Measurements from ENCODE around the gene TDRD7.
"Not testable (repeated sequence)": the region's sequence is repeated elsewhere in the genome, so short reads cannot be mapped to it uniquely, and the experiment has no call there.

The TDRD7 gene

GRCh38 chr9:97453573-97453972 is 41.7 kb downstream of the TDRD7 start:
- POLR2A ChIA-PET; H3K27me3 ChIP-seq (replicated peaks in 2 of 5; ENCODE audit: control insufficient read depth in 4 of 5, insufficient read depth in 5 of 5, low read length in 4 of 5); H3K27ac ChIP-seq (ENCODE audit: insufficient read depth in 1 of 2, low read depth in 1 of 2, low read length in 2 of 2, poor library complexity in 1 of 2, severe bottlenecking in 2 of 2); H3K36me3 ChIP-seq (ENCODE audit: control insufficient read depth in 4 of 4, insufficient read depth in 4 of 4, low read length in 3 of 4); H3K4me1 ChIP-seq (ENCODE audit: control extremely low read depth in 1 of 4, control insufficient read depth in 4 of 4, insufficient read depth in 4 of 4, low read length in 3 of 4); H3K9me3 ChIP-seq (ENCODE audit: control extremely low read depth in 1 of 5, control insufficient read depth in 4 of 5, insufficient read depth in 2 of 5, low read depth in 1 of 5, low read length in 4 of 5); H3K4me3 ChIP-seq (ENCODE audit: control insufficient read depth in 1 of 7, extremely low read depth in 1 of 7, insufficient read depth in 4 of 7, low read depth in 2 of 7, low read length in 6 of 7); DNase-seq: not testable (repeated sequence)
- CTCF ChIA-PET: interaction anchor here (1.2 to 4.1 kb wide), 2 partner anchors 14 to 15 kb away, joined by 3 to 18 read pairs; no protein-coding TSS in a partner anchor
- 100% methylated on average over 1 of the region's 3 CpGs for WGBS (ENCODE audit: insufficient coverage)

GRCh38 chr9:97456841-97457240 is 44.9 kb downstream of the TDRD7 start:
- H3K4me1 ChIP-seq (ENCODE audit: control extremely low read depth in 1 of 4, control insufficient read depth in 4 of 4, insufficient read depth in 4 of 4, low read length in 3 of 4): not testable (repeated sequence)

GRCh38 chr9:97459326-97459725 is 47.4 kb downstream of the TDRD7 start:
- Histone ChIP-seq H3K27me3 (replicated peaks in 2 of 5; ENCODE audit: control insufficient read depth in 4 of 5, insufficient read depth in 5 of 5, low read length in 4 of 5) (no peaks in the 10 kb centered on the region), H3K4me3 (ENCODE audit: control insufficient read depth in 1 of 7, extremely low read depth in 1 of 7, insufficient read depth in 4 of 7, low read depth in 2 of 7, low read length in 6 of 7) (no peak overlapping the region), H3K27ac (ENCODE audit: insufficient read depth in 1 of 2, low read depth in 1 of 2, low read length in 2 of 2, poor library complexity in 1 of 2, severe bottlenecking in 2 of 2) (no peak overlapping the region), H3K9me3 (ENCODE audit: control extremely low read depth in 1 of 5, control insufficient read depth in 4 of 5, insufficient read depth in 2 of 5, low read depth in 1 of 5, low read length in 4 of 5) (no peaks in the 10 kb centered on the region), H3K36me3 (ENCODE audit: control insufficient read depth in 4 of 4, insufficient read depth in 4 of 4, low read length in 3 of 4) (peaks cover 0 to 2% (median 0%) of the 10 kb centered on the region in 4 experiments), H3K4me1 (ENCODE audit: control extremely low read depth in 1 of 4, control insufficient read depth in 4 of 4, insufficient read depth in 4 of 4, low read length in 3 of 4) (no peaks in the 10 kb centered on the region)
- DNase-seq: no peak
- ChIA-PET POLR2A (no interaction called here), CTCF (interaction anchor here (1.6 to 2.3 kb wide), 3 partner anchors 10 to 156 kb away, joined by 3 to 15 read pairs (median 4); no protein-coding TSS in a partner anchor)

More at GRCh38 chr9:97456841-97457240, 44.9 kb downstream of the TDRD7 start:
- H3K36me3 ChIP-seq (ENCODE audit: control insufficient read depth in 4 of 4, insufficient read depth in 4 of 4, low read length in 3 of 4); H3K4me3 ChIP-seq (ENCODE audit: control insufficient read depth in 1 of 7, extremely low read depth in 1 of 7, insufficient read depth in 4 of 7, low read depth in 2 of 7, low read length in 6 of 7); POLR2A ChIA-PET; H3K27ac ChIP-seq (ENCODE audit: insufficient read depth in 1 of 2, low read depth in 1 of 2, low read length in 2 of 2, poor library complexity in 1 of 2, severe bottlenecking in 2 of 2); DNase-seq; H3K9me3 ChIP-seq (ENCODE audit: control extremely low read depth in 1 of 5, control insufficient read depth in 4 of 5, insufficient read depth in 2 of 5, low read depth in 1 of 5, low read length in 4 of 5); H3K27me3 ChIP-seq (replicated peaks in 2 of 5; ENCODE audit: control insufficient read depth in 4 of 5, insufficient read depth in 5 of 5, low read length in 4 of 5): not testable (repeated sequence)
- CTCF ChIA-PET: interaction anchor here (4.1 kb wide), 1 partner anchor 12 kb away, joined by 18 read pairs; no protein-coding TSS in a partner anchor

- 100% methylated on average over 1 of the region's 3 CpGs for WGBS (ENCODE audit: insufficient coverage)
- H3K36me3 ChIP-seq (ENCODE audit: control insufficient read depth in 4 of 4, insufficient read depth in 4 of 4, low read length in 3 of 4): peaks cover 0 to 4% (median 0%) of the 10 kb centered on the region in 4 experiments
- CTCF ChIA-PET: interaction anchor here (1.1 to 3.7 kb wide), 5 partner anchors 8 to 154 kb away, joined by 3 to 22 read pairs (median 4); no protein-coding TSS in a partner anchor
- no peak for DNase-seq
- no peaks in the 10 kb centered on the region for H3K4me1 ChIP-seq (ENCODE audit: control extremely low read depth in 1 of 4, control insufficient read depth in 4 of 4, insufficient read depth in 4 of 4, low read length in 3 of 4)
- H3K4me3 ChIP-seq (ENCODE audit: control insufficient read depth in 1 of 7, extremely low read depth in 1 of 7, insufficient read depth in 4 of 7, low read depth in 2 of 7, low read length in 6 of 7): no peak overlapping the region
- no peak overlapping the region for H3K27ac ChIP-seq (ENCODE audit: insufficient read depth in 1 of 2, low read depth in 1 of 2, low read length in 2 of 2, poor library complexity in 1 of 2, severe bottlenecking in 2 of 2)
- POLR2A ChIA-PET: no interaction called here
- no peaks in the 10 kb centered on the region for H3K27me3 ChIP-seq (replicated peaks in 2 of 5; ENCODE audit: control insufficient read depth in 4 of 5, insufficient read depth in 5 of 5, low read length in 4 of 5)
- H3K9me3 ChIP-seq (ENCODE audit: control extremely low read depth in 1 of 5, control insufficient read depth in 4 of 5, insufficient read depth in 2 of 5, low read depth in 1 of 5, low read length in 4 of 5): no peaks in the 10 kb centered on the region
These were observed 50.3 kb downstream of the TDRD7 start for GRCh38 chr9:97462159-97462558.

- H3K9me3 ChIP-seq (ENCODE audit: control extremely low read depth in 1 of 5, control insufficient read depth in 4 of 5, insufficient read depth in 2 of 5, low read depth in 1 of 5, low read length in 4 of 5): no peaks in the 10 kb centered on the region
- H3K4me1 ChIP-seq (ENCODE audit: control extremely low read depth in 1 of 4, control insufficient read depth in 4 of 4, insufficient read depth in 4 of 4, low read length in 3 of 4): no peaks in the 10 kb centered on the region
- no peak overlapping the region for H3K4me3 ChIP-seq (ENCODE audit: control insufficient read depth in 1 of 7, extremely low read depth in 1 of 7, insufficient read depth in 4 of 7, low read depth in 2 of 7, low read length in 6 of 7)
- H3K36me3 ChIP-seq (ENCODE audit: control insufficient read depth in 4 of 4, insufficient read depth in 4 of 4, low read length in 3 of 4): peaks cover 0 to 4% (median 0%) of the 10 kb centered on the region in 4 experiments
- DNase-seq: no peak
- WGBS (ENCODE audit: insufficient coverage): no CpG with 5 or more reads among the region's 1 CpG
- ChIA-PET CTCF (interaction anchor here (1.0 to 3.7 kb wide), 4 partner anchors 11 to 153 kb away, joined by 3 to 22 read pairs (median 6); no protein-coding TSS in a partner anchor), POLR2A (no interaction called here)
- H3K27ac ChIP-seq (ENCODE audit: insufficient read depth in 1 of 2, low read depth in 1 of 2, low read length in 2 of 2, poor library complexity in 1 of 2, severe bottlenecking in 2 of 2): no peak overlapping the region
- no peaks in the 10 kb centered on the region for H3K27me3 ChIP-seq (replicated peaks in 2 of 5; ENCODE audit: control insufficient read depth in 4 of 5, insufficient read depth in 5 of 5, low read length in 4 of 5)
These were observed 51.0 kb downstream of the TDRD7 start for GRCh38 chr9:97462914-97463313.

- Histone ChIP-seq H3K27ac (ENCODE audit: insufficient read depth in 1 of 2, low read depth in 1 of 2, low read length in 2 of 2, poor library complexity in 1 of 2, severe bottlenecking in 2 of 2) (no peak overlapping the region), H3K27me3 (replicated peaks in 2 of 5; ENCODE audit: control insufficient read depth in 4 of 5, insufficient read depth in 5 of 5, low read length in 4 of 5) (no peaks in the 10 kb centered on the region), H3K4me3 (ENCODE audit: control insufficient read depth in 1 of 7, extremely low read depth in 1 of 7, insufficient read depth in 4 of 7, low read depth in 2 of 7, low read length in 6 of 7) (no peak overlapping the region), H3K4me1 (ENCODE audit: control extremely low read depth in 1 of 4, control insufficient read depth in 4 of 4, insufficient read depth in 4 of 4, low read length in 3 of 4) (no peaks in the 10 kb centered on the region), H3K9me3 (ENCODE audit: control extremely low read depth in 1 of 5, control insufficient read depth in 4 of 5, insufficient read depth in 2 of 5, low read depth in 1 of 5, low read length in 4 of 5) (no peaks in the 10 kb centered on the region), H3K36me3 (ENCODE audit: control insufficient read depth in 4 of 4, insufficient read depth in 4 of 4, low read length in 3 of 4) (peaks cover 0 to 2% (median 0%) of the 10 kb centered on the region in 4 experiments)
- CTCF ChIA-PET: interaction anchor here (0.7 to 11.9 kb wide), 36 partner anchors 7 to 609 kb away, joined by 3 to 637 read pairs (median 4); partner anchors contain the start of genes TDRD7 and TMOD1
- POLR2A ChIA-PET: interaction anchor here (1.9 kb wide), 1 partner anchor 129 kb away, joined by 5 read pairs; no protein-coding TSS in a partner anchor
- 94% methylated on average over 3 of the region's 4 CpGs for WGBS (ENCODE audit: insufficient coverage)
- DNase-seq: peak; percentile 60 to 78 (median 69)
These were observed 57.0 kb downstream of the TDRD7 start for GRCh38 chr9:97468658-97469448.

- H3K9me3 ChIP-seq (ENCODE audit: control extremely low read depth in 1 of 5, control insufficient read depth in 4 of 5, insufficient read depth in 2 of 5, low read depth in 1 of 5, low read length in 4 of 5): no peaks in the 10 kb centered on the region
- H3K27ac ChIP-seq (ENCODE audit: insufficient read depth in 1 of 2, low read depth in 1 of 2, low read length in 2 of 2, poor library complexity in 1 of 2, severe bottlenecking in 2 of 2): no peak overlapping the region
- 100% methylated on average over 2 of the region's 2 CpGs for WGBS (ENCODE audit: insufficient coverage)
- peak; percentile 16 to 28 (median 23) for DNase-seq
- H3K36me3 ChIP-seq (ENCODE audit: control insufficient read depth in 4 of 4, insufficient read depth in 4 of 4, low read length in 3 of 4): peaks cover 1 to 3% (median 2%) of the 10 kb centered on the region in 4 experiments
- no peaks in the 10 kb centered on the region for H3K27me3 ChIP-seq (replicated peaks in 2 of 5; ENCODE audit: control insufficient read depth in 4 of 5, insufficient read depth in 5 of 5, low read length in 4 of 5)
- ChIA-PET CTCF (interaction anchor here (0.8 to 11.9 kb wide), 17 partner anchors 9 to 610 kb away, joined by 3 to 637 read pairs (median 12); no protein-coding TSS in a partner anchor), POLR2A (interaction anchor here (1.9 kb wide), 1 partner anchor 128 kb away, joined by 5 read pairs; no protein-coding TSS in a partner anchor)
- no peaks in the 10 kb centered on the region for H3K4me1 ChIP-seq (ENCODE audit: control extremely low read depth in 1 of 4, control insufficient read depth in 4 of 4, insufficient read depth in 4 of 4, low read length in 3 of 4)
- H3K4me3 ChIP-seq (ENCODE audit: control insufficient read depth in 1 of 7, extremely low read depth in 1 of 7, insufficient read depth in 4 of 7, low read depth in 2 of 7, low read length in 6 of 7): no peak overlapping the region
These were observed 58.2 kb downstream of the TDRD7 start for GRCh38 chr9:97470076-97470475.
